ENCODE measurements around the gene KIF1B.

Gene KIF1B

DNA sequence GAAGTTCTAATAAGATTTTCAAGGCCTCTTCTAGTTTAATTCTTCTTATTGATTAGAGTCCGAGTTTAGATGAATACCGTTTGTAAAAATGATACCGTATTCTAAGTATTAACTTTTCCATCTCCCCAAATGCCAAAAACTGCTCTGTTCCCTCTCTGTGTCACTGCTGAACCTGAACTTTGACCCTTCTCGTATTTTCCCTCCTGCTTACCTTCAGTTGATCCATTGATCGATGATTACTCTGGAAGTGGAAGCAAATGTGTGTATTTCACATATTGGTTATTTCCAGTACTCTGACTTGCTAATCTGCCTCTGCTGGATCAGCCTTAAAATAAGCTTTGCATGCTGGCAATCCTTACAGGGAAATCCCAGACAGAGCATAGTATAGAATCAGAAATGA is 68.5 kb downstream of the KIF1B start:
- no peak for TF ChIP-seq ZBTB7A (IDR thresholded peaks at IDR 0.05; ENCODE audit: low read depth)
- TF ChIP-seq, protein P1, sequence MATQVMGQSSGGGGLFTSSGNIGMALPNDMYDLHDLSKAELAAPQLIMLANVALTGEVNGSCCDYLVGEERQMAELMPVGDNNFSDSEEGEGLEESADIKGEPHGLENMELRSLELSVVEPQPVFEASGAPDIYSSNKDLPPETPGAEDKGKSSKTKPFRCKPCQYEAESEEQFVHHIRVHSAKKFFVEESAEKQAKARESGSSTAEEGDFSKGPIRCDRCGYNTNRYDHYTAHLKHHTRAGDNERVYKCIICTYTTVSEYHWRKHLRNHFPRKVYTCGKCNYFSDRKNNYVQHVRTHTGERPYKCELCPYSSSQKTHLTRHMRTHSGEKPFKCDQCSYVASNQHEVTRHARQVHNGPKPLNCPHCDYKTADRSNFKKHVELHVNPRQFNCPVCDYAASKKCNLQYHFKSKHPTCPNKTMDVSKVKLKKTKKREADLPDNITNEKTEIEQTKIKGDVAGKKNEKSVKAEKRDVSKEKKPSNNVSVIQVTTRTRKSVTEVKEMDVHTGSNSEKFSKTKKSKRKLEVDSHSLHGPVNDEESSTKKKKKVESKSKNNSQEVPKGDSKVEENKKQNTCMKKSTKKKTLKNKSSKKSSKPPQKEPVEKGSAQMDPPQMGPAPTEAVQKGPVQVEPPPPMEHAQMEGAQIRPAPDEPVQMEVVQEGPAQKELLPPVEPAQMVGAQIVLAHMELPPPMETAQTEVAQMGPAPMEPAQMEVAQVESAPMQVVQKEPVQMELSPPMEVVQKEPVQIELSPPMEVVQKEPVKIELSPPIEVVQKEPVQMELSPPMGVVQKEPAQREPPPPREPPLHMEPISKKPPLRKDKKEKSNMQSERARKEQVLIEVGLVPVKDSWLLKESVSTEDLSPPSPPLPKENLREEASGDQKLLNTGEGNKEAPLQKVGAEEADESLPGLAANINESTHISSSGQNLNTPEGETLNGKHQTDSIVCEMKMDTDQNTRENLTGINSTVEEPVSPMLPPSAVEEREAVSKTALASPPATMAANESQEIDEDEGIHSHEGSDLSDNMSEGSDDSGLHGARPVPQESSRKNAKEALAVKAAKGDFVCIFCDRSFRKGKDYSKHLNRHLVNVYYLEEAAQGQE (IDR thresholded peaks at IDR 0.05; ENCODE audit: low read depth): no peak
- no peak for TF ChIP-seq TEAD4 (IDR thresholded peaks at IDR 0.05)
- TF ChIP-seq FOXM1 (IDR thresholded peaks at IDR 0.05; ENCODE audit: borderline replicate concordance, low read depth): no peak
- no peak for TF ChIP-seq EP300 (IDR thresholded peaks at IDR 0.05; ENCODE audit: borderline replicate concordance)
- no peak for TF ChIP-seq YY1 (IDR thresholded peaks at IDR 0.05; ENCODE audit: low read depth)
- TF ChIP-seq CREB1 (IDR thresholded peaks at IDR 0.05; ENCODE audit: low read depth): no peak
- no peak for TF ChIP-seq TAF1 (IDR thresholded peaks at IDR 0.05; ENCODE audit: low read depth)
- TF ChIP-seq TCF12 (IDR thresholded peaks at IDR 0.05; ENCODE audit: low read depth): no peak
- TF ChIP-seq, protein P2, sequence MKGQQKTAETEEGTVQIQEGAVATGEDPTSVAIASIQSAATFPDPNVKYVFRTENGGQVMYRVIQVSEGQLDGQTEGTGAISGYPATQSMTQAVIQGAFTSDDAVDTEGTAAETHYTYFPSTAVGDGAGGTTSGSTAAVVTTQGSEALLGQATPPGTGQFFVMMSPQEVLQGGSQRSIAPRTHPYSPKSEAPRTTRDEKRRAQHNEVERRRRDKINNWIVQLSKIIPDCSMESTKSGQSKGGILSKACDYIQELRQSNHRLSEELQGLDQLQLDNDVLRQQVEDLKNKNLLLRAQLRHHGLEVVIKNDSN (IDR thresholded peaks at IDR 0.05): no peak
- TF ChIP-seq EGR1 (IDR thresholded peaks at IDR 0.05): no peak
- no peak for TF ChIP-seq CEBPB (IDR thresholded peaks at IDR 0.05)
- TF ChIP-seq, protein P3, sequence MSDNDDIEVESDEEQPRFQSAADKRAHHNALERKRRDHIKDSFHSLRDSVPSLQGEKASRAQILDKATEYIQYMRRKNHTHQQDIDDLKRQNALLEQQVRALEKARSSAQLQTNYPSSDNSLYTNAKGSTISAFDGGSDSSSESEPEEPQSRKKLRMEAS (IDR thresholded peaks at IDR 0.05): no peak
- TF ChIP-seq NFIC (IDR thresholded peaks at IDR 0.05): no peak
- TF ChIP-seq RAD21 (IDR thresholded peaks at IDR 0.05; ENCODE audit: low read depth): no peak

DNA sequence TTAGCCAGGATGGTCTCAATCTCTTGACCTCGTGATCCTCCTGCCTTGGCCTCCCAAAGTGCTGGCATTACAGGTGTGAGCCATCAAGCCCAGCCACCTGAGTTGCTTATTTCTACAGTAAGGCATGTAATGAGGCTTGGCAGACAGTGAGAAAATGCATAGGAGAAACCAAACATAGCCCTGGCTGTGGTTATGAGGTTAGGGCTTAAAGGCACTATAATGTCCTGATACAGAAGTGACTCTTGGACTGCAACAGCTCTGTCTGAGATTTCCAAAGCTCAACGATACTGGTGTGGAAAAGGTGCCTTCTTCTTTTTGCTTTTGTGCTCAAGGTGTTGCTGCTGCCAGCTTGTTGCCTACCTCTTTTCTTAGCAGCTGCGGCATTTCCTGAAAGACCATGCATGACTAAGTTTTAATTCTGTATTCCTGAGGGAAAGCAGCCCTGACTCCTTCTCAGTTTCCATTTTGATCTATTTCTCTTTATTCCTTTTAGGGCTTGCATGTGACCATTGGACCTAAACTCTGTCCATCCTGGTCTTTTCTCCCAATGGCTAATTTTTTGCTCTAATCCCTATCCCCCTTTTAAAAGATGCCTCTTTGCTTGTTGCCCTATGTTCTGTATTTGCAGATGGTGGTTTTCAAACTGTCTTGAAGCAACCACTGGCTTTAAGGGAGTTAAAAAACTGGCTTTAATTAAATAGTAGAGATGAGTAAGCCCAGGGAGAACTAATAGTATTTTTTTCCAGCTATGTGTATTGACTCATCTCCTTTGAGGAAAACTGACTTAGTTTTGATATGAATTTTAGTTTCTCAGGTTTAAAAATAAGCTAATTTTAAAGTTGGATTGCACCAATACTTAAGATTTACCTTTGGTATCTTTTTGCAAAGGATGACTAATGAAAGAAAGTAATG is 70.3 kb downstream of the KIF1B start:
- TF ChIP-seq TCF12 (IDR thresholded peaks at IDR 0.05; ENCODE audit: low read depth): no peak
- no peak for TF ChIP-seq TEAD4 (IDR thresholded peaks at IDR 0.05)
- no peak for TF ChIP-seq CEBPB (IDR thresholded peaks at IDR 0.05)
- TF ChIP-seq, protein P1 (IDR thresholded peaks at IDR 0.05; ENCODE audit: low read depth): no peak
- TF ChIP-seq YY1 (IDR thresholded peaks at IDR 0.05; ENCODE audit: low read depth): no peak
- TF ChIP-seq, protein P2 (IDR thresholded peaks at IDR 0.05): no peak
- TF ChIP-seq, protein P3 (IDR thresholded peaks at IDR 0.05): no peak
- TF ChIP-seq FOXM1 (IDR thresholded peaks at IDR 0.05; ENCODE audit: borderline replicate concordance, low read depth): no peak
- no peak for TF ChIP-seq TAF1 (IDR thresholded peaks at IDR 0.05; ENCODE audit: low read depth)
- TF ChIP-seq NFIC (IDR thresholded peaks at IDR 0.05): no peak
- TF ChIP-seq CREB1 (IDR thresholded peaks at IDR 0.05; ENCODE audit: low read depth): no peak
- TF ChIP-seq EGR1 (IDR thresholded peaks at IDR 0.05): no peak
- TF ChIP-seq RAD21 (IDR thresholded peaks at IDR 0.05; ENCODE audit: low read depth): no peak
- TF ChIP-seq EP300 (IDR thresholded peaks at IDR 0.05; ENCODE audit: borderline replicate concordance): no peak
- no peak for TF ChIP-seq ZBTB7A (IDR thresholded peaks at IDR 0.05; ENCODE audit: low read depth)

DNA sequence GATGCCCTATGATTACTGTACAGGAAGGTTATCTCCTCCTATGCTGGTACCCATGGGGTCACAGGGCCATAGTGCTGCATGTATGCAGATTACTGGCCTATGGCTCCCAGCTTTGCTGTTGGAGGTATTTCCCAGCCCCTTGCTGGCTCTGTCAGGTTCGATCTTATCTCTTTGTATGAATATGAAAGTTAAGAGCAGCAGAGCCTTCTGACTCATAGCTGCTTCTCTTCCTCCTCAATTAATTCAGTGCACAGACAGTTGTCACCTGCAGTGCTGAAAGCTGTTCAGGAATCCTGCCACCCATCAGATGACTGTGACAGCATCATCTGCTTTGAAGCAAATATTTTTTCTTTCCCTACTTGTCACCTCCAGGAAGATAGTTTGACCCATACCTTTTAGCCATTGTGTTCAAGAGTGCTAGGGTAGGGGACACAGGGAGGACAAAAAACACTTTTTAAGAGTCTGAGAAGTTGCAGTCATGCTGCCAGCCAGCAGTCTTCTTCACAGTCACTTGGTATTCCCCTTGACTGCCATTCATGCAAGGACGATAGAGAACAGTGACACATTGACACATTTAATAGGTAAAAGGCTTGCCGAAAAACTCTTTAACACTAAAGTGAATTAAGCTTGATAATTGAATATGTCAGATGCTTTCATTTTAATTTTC is 73.1 kb downstream of the KIF1B start:
- TF ChIP-seq, protein P2 (IDR thresholded peaks at IDR 0.05): no peak

DNA sequence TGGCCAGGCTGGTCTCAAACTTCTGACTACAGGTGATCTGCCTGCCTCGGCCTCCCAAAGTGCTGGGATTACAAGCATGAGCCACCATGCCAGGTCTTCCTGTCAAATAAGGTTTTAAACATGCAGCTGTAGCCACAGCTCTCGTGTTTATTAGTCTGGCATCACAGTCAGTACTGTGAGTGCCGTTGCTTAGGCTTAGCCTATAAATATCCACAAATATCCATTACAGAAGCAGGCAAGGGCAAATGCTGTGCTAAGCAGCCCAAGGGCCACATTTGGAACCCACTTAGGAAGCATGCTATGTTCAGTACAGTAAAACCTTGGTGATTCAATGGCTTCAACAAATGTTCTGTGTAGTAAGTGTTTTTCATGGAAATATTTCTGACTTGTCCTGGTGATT is 75.9 kb downstream of the KIF1B start:
- no peak for TF ChIP-seq TAF1 (IDR thresholded peaks at IDR 0.05; ENCODE audit: low read depth)
- no peak for TF ChIP-seq RAD21 (IDR thresholded peaks at IDR 0.05; ENCODE audit: low read depth)
- TF ChIP-seq, protein P1 (IDR thresholded peaks at IDR 0.05; ENCODE audit: low read depth): no peak
- no peak for TF ChIP-seq TEAD4 (IDR thresholded peaks at IDR 0.05)
- no peak for TF ChIP-seq TCF12 (IDR thresholded peaks at IDR 0.05; ENCODE audit: low read depth)
- no peak for TF ChIP-seq CEBPB (IDR thresholded peaks at IDR 0.05)
- TF ChIP-seq EGR1 (IDR thresholded peaks at IDR 0.05): no peak
- TF ChIP-seq, protein P3 (IDR thresholded peaks at IDR 0.05): no peak
- TF ChIP-seq CREB1 (IDR thresholded peaks at IDR 0.05; ENCODE audit: low read depth): no peak
- TF ChIP-seq ZBTB7A (IDR thresholded peaks at IDR 0.05; ENCODE audit: low read depth): no peak

Measured in Ishikawa (cell line).